OCI-LY7 (cell line): Measurements from ENCODE around the gene ZNF519. TPM values are rescaled to one million over a fixed set of nuclear protein-coding genes. Genes with fewer than 3 reads are reported as not detected.

ENCODE experiments used
- BruUV-seq: library from RNA; stranded (reverse); fragments of 400-500 nt; replicated peaks from 2 replicates; lab custom pipeline; 2021; lab: Mats Ljungman, UMichigan
- CTCF ChIA-PET: fragments of 300-600 bp; sonication (Branson Sonifier 250); formaldehyde crosslinking; loops from one replicate; lab custom pipeline; 2022; ENCODE audit warnings: antibody characterized with exemption; ENCODE audit not compliant: unreplicated experiment; lab: Charles Lee
- POLR2A ChIA-PET: fragments of 300-600 bp; sonication (Branson Sonifier 250); formaldehyde crosslinking; loops from one replicate; lab custom pipeline; 2022; ENCODE audit warnings: antibody characterized with exemption; lab: Charles Lee
- DNase-seq: peaks from one replicate; pipeline ENCODE4 v3.0.0-alpha.2; 2015; ENCODE audit warnings: low spot score
- H2AFZ ChIP-seq: fragments of 200-600 bp; sonication (generic), shearing (Covaris generic); 2 replicates; pipeline ENCODE4 v1.6.1; 2014; ENCODE audit warnings: mild to moderate bottlenecking, antibody characterized with exemption, low read length, moderate library complexity
- H3K27ac ChIP-seq: fragments of 200-600 bp; sonication (generic); 2 replicates; pipeline ENCODE4 v1.5.1; 2014; ENCODE audit warnings: mixed run types, low read depth, mild to moderate bottlenecking, moderate library complexity, low read length, inconsistent platforms; ENCODE audit not compliant: poor library complexity, severe bottlenecking
- H3K36me3 ChIP-seq: fragments of 200-600 bp; sonication (generic); 2 replicates; pipeline ENCODE4 v1.6.1; 2014; ENCODE audit warnings: mild to moderate bottlenecking, antibody characterized with exemption, low read length, moderate library complexity, mixed read lengths; ENCODE audit not compliant: insufficient read depth
- H3K4me1 ChIP-seq: fragments of 200-600 bp; sonication (generic); 2 replicates; pipeline ENCODE4 v1.5.1; 2014; ENCODE audit warnings: mild to moderate bottlenecking, low read length; ENCODE audit not compliant: insufficient read depth, poor library complexity, severe bottlenecking
- H3K4me2 ChIP-seq: fragments of 200-600 bp; sonication (generic); 2 replicates; pipeline ENCODE4 v1.6.1; 2014; ENCODE audit warnings: mild to moderate bottlenecking, low read length
- H3K4me3 ChIP-seq: fragments of 200-600 bp; sonication (generic); 2 replicates; pipeline ENCODE4 v1.5.1; 2014; ENCODE audit warnings: mild to moderate bottlenecking, low read depth, low read length; ENCODE audit not compliant: poor library complexity, severe bottlenecking
- H3K79me2 ChIP-seq: fragments of 200-600 bp; sonication (generic); 2 replicates; pipeline ENCODE4 v1.6.1; 2016; ENCODE audit warnings: low read depth, mild to moderate bottlenecking, low read length, moderate library complexity, mixed read lengths; ENCODE audit not compliant: insufficient read depth
- H3K9me2 ChIP-seq: fragments of 200-600 bp; sonication (generic); 2 replicates; pipeline ENCODE4 v1.6.1; 2016; ENCODE audit warnings: mild to moderate bottlenecking, low read length, mixed read lengths; ENCODE audit not compliant: insufficient read depth
- H3K9me3 ChIP-seq: fragments of 200-600 bp; sonication (generic); 2 replicates; pipeline ENCODE4 v1.6.1; 2014; ENCODE audit warnings: mild to moderate bottlenecking, mixed run types, low read length, mixed read lengths
- H4K20me1 ChIP-seq: fragments of 200-600 bp; sonication (generic); 2 replicates; pipeline ENCODE4 v1.6.1; 2014; ENCODE audit warnings: mild to moderate bottlenecking, antibody characterized with exemption, low read length, moderate library complexity, mixed read lengths; ENCODE audit not compliant: insufficient read depth
- EZH2phosphoT487 ChIP-seq: fragments of 200-600 bp; sonication (generic); IDR thresholded peaks from 2 replicates; pipeline ENCODE4 v1.6.1; 2018; ENCODE audit warnings: low read depth, borderline replicate concordance, mild to moderate bottlenecking, mixed run types, antibody characterized with exemption, low read length, moderate library complexity, mixed read lengths
- intact Hi-C: fragments of 100-400 bp; cut with micrococcal nuclease; formaldehyde crosslinking; loops from one replicate; pipeline ENCODE4 v1.10.0; 2022; ENCODE audit not compliant: unreplicated experiment
- total RNA-seq, 2 experiments: library from RNA; depleted of rRNA in 1 of 2; stranded (reverse); fragments of >200 nt in 1 of 2; shearing (Covaris generic) in 1 of 2; gene quantifications; 2 replicates each; pipeline ENCODE4 v1.2.3, GENCODE V29; 2014 to 2022
- TF ChIP-seq, protein P1 (sequence below): fragments of 200-600 bp; sonication (generic); conservative IDR thresholded peaks from 2 replicates; pipeline ENCODE4 v1.5.1; 2014; ENCODE audit warnings: mild to moderate bottlenecking, antibody characterized with exemption, low read length, moderate library complexity, mixed read lengths

The ZNF519 gene
- total RNA-seq, 2 experiments from 2014 or later: 52.7 to 57.6 TPM

DNA sequence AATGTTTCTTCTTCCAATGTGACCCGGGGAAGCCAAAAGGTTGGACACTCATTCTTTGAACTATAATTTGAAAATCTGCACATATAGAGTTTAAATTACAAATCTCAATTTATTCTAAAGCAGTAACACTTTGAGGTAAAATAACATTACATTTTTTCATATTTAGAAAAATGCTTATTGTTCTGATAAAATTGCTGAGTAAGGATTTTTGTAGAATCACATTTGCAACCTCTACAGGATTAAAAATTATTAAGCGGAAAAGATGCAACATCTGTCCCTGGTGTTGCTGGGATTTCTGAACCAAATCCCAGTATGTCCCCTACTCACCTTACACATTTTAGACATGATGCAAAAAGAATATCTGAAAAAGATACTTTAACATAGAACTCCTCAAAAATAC lies 10.1 kb downstream of the ZNF519 start:
- Histone ChIP-seq H3K79me2 (peaks cover 76% of the 10 kb centered on the region), H3K36me3 (peaks cover 75% of the 10 kb centered on the region), H3K9me3 (no peaks in the 10 kb centered on the region; the same call in 1 of the 2 replicates), H4K20me1 (peaks cover 7% of the 10 kb centered on the region; the same call in 1 of the 2 replicates), H3K4me3 (no peak overlapping the region), H3K9me2 (no peaks in the 10 kb centered on the region), H3K4me2 (no peak overlapping the region), H2AFZ (no peak overlapping the region), H3K4me1 (no peaks in the 10 kb centered on the region), H3K27ac (no peak overlapping the region)
- BruUV-seq: no TSS peak
- DNase-seq: no peak
- intact Hi-C loops: no loop called here
- POLR2A ChIA-PET: no interaction called here
- CTCF ChIA-PET: no interaction called here
- TF ChIP-seq, protein P1, sequence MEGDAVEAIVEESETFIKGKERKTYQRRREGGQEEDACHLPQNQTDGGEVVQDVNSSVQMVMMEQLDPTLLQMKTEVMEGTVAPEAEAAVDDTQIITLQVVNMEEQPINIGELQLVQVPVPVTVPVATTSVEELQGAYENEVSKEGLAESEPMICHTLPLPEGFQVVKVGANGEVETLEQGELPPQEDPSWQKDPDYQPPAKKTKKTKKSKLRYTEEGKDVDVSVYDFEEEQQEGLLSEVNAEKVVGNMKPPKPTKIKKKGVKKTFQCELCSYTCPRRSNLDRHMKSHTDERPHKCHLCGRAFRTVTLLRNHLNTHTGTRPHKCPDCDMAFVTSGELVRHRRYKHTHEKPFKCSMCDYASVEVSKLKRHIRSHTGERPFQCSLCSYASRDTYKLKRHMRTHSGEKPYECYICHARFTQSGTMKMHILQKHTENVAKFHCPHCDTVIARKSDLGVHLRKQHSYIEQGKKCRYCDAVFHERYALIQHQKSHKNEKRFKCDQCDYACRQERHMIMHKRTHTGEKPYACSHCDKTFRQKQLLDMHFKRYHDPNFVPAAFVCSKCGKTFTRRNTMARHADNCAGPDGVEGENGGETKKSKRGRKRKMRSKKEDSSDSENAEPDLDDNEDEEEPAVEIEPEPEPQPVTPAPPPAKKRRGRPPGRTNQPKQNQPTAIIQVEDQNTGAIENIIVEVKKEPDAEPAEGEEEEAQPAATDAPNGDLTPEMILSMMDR: no peak
- no peak for TF ChIP-seq EZH2phosphoT487

DNA sequence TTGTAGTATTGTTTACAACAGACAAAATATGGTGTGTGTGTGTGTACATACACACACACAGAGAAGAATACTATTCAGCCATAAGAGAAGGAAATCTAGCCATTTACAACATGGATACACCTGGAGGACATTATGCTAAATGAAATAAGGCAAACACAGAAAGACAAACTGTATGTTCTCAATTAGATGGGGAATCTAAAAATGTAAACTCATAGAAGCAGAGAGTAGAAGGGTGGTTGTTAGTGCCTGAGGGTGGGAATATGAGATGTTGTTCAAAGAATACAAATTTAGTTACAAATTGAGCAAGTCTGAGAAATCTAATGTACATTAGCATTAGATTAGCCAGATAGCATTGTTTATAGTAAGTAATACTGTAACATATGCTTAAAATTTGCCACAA lies 11.3 kb downstream of the ZNF519 start:
- no peak overlapping the region for H3K4me2 ChIP-seq
- no peak overlapping the region for H2AFZ ChIP-seq
- H3K27ac ChIP-seq: no peak overlapping the region
- H3K4me1 ChIP-seq: no peaks in the 10 kb centered on the region
- peaks cover 77% of the 10 kb centered on the region for H3K79me2 ChIP-seq
- no peaks in the 10 kb centered on the region for H3K9me2 ChIP-seq
- no peak for DNase-seq
- intact Hi-C loops: no loop called here
- peaks cover 7% of the 10 kb centered on the region; the same call in 1 of the 2 replicates for H4K20me1 ChIP-seq
- TF ChIP-seq EZH2phosphoT487: no peak
- TF ChIP-seq, protein P1: no peak
- H3K9me3 ChIP-seq: peaks cover 7% of the 10 kb centered on the region; the same call in 1 of the 2 replicates
- ChIA-PET CTCF (no interaction called here), POLR2A (no interaction called here)
- no peak overlapping the region for H3K4me3 ChIP-seq
- H3K36me3 ChIP-seq: peaks cover 85% of the 10 kb centered on the region
- no TSS peak for BruUV-seq

DNA sequence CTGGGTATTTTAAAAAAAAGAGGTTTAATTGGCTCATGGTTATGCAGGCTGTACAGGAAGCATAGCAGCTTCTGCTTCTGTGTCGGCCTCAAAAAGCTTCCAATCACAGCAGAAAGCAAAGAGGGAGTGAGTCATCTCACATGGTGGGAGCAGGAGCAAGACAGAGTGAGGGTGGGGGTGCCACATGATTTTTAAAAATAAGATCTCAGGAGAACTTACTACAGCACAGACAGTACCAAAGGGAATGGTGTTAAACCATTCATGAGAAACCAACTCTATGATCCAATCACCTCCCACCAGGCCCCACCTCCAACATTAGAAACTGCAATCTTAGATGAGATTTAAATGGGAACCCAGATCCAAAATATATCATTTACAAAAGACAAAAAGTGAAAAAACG lies 14.6 kb downstream of the ZNF519 start:
- Histone ChIP-seq H2AFZ (no peak overlapping the region), H3K4me1 (no peaks in the 10 kb centered on the region)

More for the DNA sequence above, 14.6 kb downstream of the ZNF519 start:
- H3K4me3 ChIP-seq: no peak overlapping the region
- ChIA-PET CTCF (no interaction called here), POLR2A (no interaction called here)
- H3K36me3 ChIP-seq: peaks cover 87% of the 10 kb centered on the region
- H3K79me2 ChIP-seq: peaks cover 72% of the 10 kb centered on the region
- no TSS peak for BruUV-seq
- TF ChIP-seq, protein P1: no peak
- no peak for TF ChIP-seq EZH2phosphoT487
- no peak overlapping the region for H3K4me2 ChIP-seq
- DNase-seq: no peak
- intact Hi-C loops: no loop called here
- peaks cover 28% of the 10 kb centered on the region for H3K9me3 ChIP-seq
- no peaks in the 10 kb centered on the region; the same call in 1 of the 2 replicates for H4K20me1 ChIP-seq
- no peak overlapping the region for H3K27ac ChIP-seq
- no peaks in the 10 kb centered on the region for H3K9me2 ChIP-seq
